ENCODE measurements around the gene DYSF.

DNA sequence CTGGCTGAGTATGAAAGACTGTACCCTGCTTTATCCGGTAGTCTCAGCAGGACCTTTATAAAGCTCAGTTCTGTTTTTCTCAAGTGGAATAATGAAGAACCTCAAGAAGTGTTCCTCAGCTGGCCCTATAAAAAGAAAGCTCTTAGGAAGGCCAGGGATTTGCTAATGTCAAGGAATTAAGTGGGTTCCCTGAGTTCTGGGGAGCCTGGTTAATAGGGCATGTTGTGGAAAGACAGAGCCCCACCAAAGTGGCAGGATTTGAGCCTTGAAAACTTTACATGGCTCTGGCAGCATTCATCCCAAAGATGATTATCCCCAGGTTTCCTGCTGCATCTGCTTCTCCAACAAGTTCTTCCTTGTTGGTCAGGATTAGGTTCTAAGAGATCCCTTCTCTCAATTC, 6.9 kb upstream of the DYSF start:
- TF ChIP-seq, protein P1, sequence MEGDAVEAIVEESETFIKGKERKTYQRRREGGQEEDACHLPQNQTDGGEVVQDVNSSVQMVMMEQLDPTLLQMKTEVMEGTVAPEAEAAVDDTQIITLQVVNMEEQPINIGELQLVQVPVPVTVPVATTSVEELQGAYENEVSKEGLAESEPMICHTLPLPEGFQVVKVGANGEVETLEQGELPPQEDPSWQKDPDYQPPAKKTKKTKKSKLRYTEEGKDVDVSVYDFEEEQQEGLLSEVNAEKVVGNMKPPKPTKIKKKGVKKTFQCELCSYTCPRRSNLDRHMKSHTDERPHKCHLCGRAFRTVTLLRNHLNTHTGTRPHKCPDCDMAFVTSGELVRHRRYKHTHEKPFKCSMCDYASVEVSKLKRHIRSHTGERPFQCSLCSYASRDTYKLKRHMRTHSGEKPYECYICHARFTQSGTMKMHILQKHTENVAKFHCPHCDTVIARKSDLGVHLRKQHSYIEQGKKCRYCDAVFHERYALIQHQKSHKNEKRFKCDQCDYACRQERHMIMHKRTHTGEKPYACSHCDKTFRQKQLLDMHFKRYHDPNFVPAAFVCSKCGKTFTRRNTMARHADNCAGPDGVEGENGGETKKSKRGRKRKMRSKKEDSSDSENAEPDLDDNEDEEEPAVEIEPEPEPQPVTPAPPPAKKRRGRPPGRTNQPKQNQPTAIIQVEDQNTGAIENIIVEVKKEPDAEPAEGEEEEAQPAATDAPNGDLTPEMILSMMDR (conservative IDR thresholded peaks at IDR 0.05; ENCODE audit: low read depth, low read length): no peak
- TF ChIP-seq EZH2 (IDR thresholded peaks at IDR 0.05; ENCODE audit: borderline replicate concordance, low read depth, low read length, poor library complexity, severe bottlenecking): no peak
